Lung (tissue), 12 donors: Measurements from ENCODE around the gene CORO7. TPM values are rescaled to one million over a fixed set of nuclear protein-coding genes. Genes with fewer than 3 reads are reported as not detected.
"Not testable (repeated sequence)": the region's sequence is repeated elsewhere in the genome, so short reads cannot be mapped to it uniquely, and the experiment has no call there.

Experiments used
- ATAC-seq: fragments of 200-7000 bp; cut with Tn5 transposase; one replicate; pipeline ENCODE4 v1.9.1; 2020; ENCODE audit warnings: moderate number of reproducible peaks; ENCODE audit not compliant: insufficient read depth, low FRiP score
- DNase-seq, 3 donors: peaks; one replicate each; pipeline ENCODE4 v3.0.0-alpha.2; 2013 to 2017
- H3K27ac ChIP-seq, 2 donors: one replicate each; pipeline ENCODE4 v1.5.1; 2013; ENCODE audit warnings: mild to moderate bottlenecking in 2 of 2, moderate library complexity in 2 of 2, control low read depth in 1 of 2, inconsistent platforms in 1 of 2, low read depth in 1 of 2, low read length in 1 of 2
- H3K27me3 ChIP-seq, 3 donors: one replicate each; pipeline ENCODE4 v1.5.1; 2013; ENCODE audit warnings: low read length in 2 of 3; ENCODE audit not compliant: control insufficient read depth in 3 of 3, insufficient read depth in 3 of 3
- H3K36me3 ChIP-seq, 4 donors: one replicate each; pipeline ENCODE4 v1.5.1; 2013; ENCODE audit warnings: low read length in 4 of 4, mild to moderate bottlenecking in 1 of 4, moderate library complexity in 1 of 4; ENCODE audit not compliant: control insufficient read depth in 4 of 4, insufficient read depth in 4 of 4
- H3K4me1 ChIP-seq, 5 donors: one replicate each; pipeline ENCODE4 v1.5.1; 2013; ENCODE audit warnings: low read length in 5 of 5, mild to moderate bottlenecking in 2 of 5, moderate library complexity in 1 of 5; ENCODE audit not compliant: control insufficient read depth in 5 of 5, insufficient read depth in 5 of 5
- H3K4me3 ChIP-seq: one replicate; pipeline ENCODE4 v1.5.1; 2013; ENCODE audit warnings: mild to moderate bottlenecking, control low read depth, moderate library complexity
- H3K9ac ChIP-seq, 2 donors: one replicate each; pipeline ENCODE4 v1.5.1; 2013; ENCODE audit warnings: low read length in 2 of 2, control low read depth in 1 of 2; ENCODE audit not compliant: insufficient read depth in 1 of 2
- H3K9me3 ChIP-seq, 4 donors: one replicate each; pipeline ENCODE4 v1.5.1; 2013; ENCODE audit warnings: low read length in 3 of 4, mild to moderate bottlenecking in 1 of 4, moderate library complexity in 1 of 4; ENCODE audit not compliant: control insufficient read depth in 4 of 4, insufficient read depth in 3 of 4
- WGBS, 2 donors: extraction: QIAGEN DNeasy Blood & Tissue Kit; methylation state at CpG; one replicate each; pipeline ENCODE4 v1.1.7; 2013; 5-methylcytosine and 5-hydroxymethylcytosine counted together
- polyA plus RNA-seq, 2 donors: library from polyadenylated mRNA; stranded (reverse); fragments of 200-250 nt; gene quantifications; one replicate each; pipeline ENCODE4 v1.2.1, GENCODE V29; 2013
- total RNA-seq, 2 donors: library from RNA; depleted of rRNA in 1 of 2; stranded (reverse); fragments of >200 nt in 1 of 2; gene quantifications; one replicate each; pipeline ENCODE4 v1.2.1, GENCODE V29; 2014 to 2021
- TF ChIP-seq, protein P1 (sequence below): IDR thresholded peaks from 2 replicates; pipeline ENCODE4 v1.5.1; 2012; ENCODE audit warnings: mild to moderate bottlenecking; ENCODE audit errors: control extremely low read depth, extremely low read depth
- donor health status: control.
- donor health status: control.
- donor health status: Bipolar disorder and iron deficiency.
- donor health status: healthy.
- donor health status: DM: yes; HTN: yes; CAD: no.

The CORO7 gene
- total and polyA plus RNA-seq, 4 donors = 27.8 to 86.2 (median 46.1) TPM

DNA sequence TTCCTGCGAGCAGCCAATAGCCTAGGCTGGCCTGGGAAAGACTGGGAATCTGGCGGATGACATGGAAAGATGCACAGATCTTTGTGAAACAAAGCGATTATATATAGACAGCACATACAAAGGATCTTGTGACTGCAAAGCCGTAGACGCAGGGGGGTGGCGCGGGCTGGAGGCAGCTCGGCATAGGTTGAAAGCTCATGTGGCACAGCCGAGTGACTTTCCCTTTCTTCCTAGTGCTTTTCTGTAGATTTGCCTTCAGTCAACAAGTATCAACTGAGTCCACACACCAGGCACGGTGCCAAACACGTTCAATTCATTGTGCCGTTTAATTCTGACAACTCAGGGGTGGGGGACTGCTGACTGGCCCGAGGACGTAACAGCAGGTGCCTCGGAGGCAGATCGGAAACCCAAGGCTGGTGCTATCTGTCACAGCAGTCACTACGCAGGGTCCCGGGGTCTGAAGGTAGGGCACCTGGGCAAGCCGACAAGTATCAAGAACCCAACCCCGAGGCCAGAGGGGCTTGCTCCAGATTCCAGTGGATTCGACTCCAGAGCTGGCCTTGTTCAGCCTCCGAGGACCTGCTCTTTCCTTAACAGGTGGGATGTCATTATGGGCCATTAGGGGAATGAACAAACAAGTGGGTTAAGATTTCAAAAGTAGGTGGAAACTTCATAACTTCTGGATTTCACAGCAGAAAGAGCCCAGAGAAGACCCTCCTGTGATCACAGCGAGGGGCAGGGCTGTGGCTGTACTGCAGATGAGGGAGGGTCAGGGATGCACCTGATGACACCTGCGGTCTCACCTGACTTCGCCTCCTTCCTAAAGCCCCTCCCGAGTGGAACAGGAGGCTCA lies 71.2 kb downstream of the CORO7 start:
- TF ChIP-seq, protein P1, sequence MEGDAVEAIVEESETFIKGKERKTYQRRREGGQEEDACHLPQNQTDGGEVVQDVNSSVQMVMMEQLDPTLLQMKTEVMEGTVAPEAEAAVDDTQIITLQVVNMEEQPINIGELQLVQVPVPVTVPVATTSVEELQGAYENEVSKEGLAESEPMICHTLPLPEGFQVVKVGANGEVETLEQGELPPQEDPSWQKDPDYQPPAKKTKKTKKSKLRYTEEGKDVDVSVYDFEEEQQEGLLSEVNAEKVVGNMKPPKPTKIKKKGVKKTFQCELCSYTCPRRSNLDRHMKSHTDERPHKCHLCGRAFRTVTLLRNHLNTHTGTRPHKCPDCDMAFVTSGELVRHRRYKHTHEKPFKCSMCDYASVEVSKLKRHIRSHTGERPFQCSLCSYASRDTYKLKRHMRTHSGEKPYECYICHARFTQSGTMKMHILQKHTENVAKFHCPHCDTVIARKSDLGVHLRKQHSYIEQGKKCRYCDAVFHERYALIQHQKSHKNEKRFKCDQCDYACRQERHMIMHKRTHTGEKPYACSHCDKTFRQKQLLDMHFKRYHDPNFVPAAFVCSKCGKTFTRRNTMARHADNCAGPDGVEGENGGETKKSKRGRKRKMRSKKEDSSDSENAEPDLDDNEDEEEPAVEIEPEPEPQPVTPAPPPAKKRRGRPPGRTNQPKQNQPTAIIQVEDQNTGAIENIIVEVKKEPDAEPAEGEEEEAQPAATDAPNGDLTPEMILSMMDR = no peak
- ATAC-seq (no peak), DNase-seq (no peak)
- Histone ChIP-seq H3K27ac (peak overlapping the region in 1 of 2 donors; percentile 65), H3K27me3 (no peaks in the 10 kb centered on the region), H3K9me3 (no peaks in the 10 kb centered on the region), H3K9ac (no peak overlapping the region), H3K4me3 (no peak overlapping the region), H3K36me3 (peaks cover 0 to 13% (median 0%) of the 10 kb centered on the region in 4 donors), H3K4me1 (peaks cover 0 to 19% (median 1%) of the 10 kb centered on the region in 5 donors)
- WGBS, 2 donors = 79 to 83% methylated on average over 26 of the region's 26 CpGs

DNA sequence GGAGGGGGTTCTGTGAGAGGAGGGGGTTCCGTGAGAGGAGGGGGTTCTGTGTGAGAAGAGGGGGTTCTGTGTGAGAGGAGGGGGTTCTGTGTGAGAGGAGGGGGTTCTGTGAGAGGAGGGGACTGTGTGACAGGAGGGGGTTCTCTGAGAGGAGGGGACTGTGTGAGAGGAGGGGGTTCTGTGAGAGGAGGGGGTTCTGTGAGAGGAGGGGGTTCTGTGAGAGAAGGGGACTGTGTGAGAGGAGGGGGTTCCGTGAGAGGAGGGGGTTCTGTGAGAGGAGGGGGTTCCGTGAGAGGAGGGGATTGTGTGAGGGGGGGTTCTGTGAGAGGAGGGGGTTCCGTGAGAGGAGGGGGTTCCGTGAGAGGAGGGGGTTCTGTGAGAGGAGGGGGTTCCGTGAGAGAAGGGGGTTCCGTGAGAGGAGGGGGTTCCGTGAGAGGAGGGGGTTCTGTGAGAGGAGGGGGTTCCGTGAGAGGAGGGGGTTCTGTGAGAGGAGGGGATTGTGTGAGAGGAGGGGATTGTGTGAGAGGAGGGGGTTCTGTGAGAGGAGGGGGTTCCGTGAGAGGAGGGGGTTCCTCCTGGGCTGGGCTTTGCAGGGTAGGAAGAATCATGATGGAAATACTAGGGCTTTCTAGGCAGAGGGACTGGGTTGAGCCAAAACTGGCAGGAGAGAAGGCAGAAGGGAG lies 72.0 kb downstream of the CORO7 start:
- Histone ChIP-seq H3K36me3 (peaks cover 0 to 13% (median 0%) of the 10 kb centered on the region in 4 donors), H3K4me1 (peaks cover 0 to 22% (median 9%) of the 10 kb centered on the region in 5 donors)
- DNase-seq, H3K27me3 ChIP-seq, H3K27ac ChIP-seq, H3K4me3 ChIP-seq, H3K9ac ChIP-seq, ATAC-seq, H3K9me3 ChIP-seq: not testable (repeated sequence)
- WGBS, 2 donors = 58 to 65% methylated on average over 9 of the region's 10 CpGs

DNA sequence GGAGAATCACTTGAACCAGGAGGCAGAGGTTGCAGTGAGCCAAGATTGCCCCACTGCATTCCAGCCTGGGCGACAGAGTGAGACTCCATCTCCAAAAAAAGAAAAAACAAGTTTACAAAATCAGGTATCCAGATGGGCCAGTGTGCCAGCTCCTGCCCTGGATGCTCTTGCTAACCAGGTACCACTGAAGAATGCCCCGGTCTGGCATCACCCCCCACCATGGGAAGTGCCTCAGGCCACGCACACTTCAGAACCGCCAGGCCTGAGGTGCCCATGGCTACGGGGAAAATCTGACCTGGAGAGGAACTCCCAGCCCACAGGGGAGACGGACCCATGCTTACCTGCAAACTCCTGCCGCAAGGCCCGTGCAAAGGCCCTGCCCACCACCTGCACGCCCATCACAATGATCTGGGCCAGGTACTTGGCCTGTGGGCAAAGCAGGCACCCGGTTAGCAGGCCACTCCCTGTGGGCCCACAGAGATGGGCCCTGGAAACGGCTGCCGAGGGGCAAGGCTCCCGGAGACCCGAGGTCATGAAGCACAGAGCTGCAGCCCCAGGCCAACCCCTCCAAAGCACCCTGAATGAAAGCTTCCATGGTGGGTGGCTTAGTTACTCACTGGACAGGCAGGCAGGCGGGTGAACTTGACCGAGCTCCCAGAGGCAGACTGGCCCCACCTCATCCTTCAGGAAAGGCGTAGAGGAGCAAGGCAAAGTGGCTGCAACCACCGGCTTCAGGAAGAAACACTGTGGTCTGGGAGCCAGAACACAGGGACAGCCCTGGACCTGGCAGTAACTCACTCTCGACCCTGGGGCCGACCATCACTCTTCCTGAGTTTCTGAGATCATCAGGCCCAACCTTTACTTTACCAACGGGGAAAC lies 73.3 kb downstream of the CORO7 start:
- DNase-seq (no peak), ATAC-seq (no peak)
- Histone ChIP-seq H3K27ac (peak overlapping the region in 1 of 2 donors; percentile 41), H3K27me3 (no peaks in the 10 kb centered on the region), H3K9ac (peak overlapping the region in 1 of 2 donors; percentile 19), H3K4me1 (peaks cover 0 to 26% (median 16%) of the 10 kb centered on the region in 5 donors), H3K4me3 (no peak overlapping the region), H3K36me3 (peaks cover 0 to 20% (median 3%) of the 10 kb centered on the region in 4 donors), H3K9me3 (no peaks in the 10 kb centered on the region)
- 71 to 81% methylated on average over 21 of the region's 21 CpGs for WGBS, 2 donors
- TF ChIP-seq, protein P1 = no peak
